ENCODE results near the gene PTX4. TPM values are rescaled to one million over a fixed set of nuclear protein-coding genes. Genes with fewer than 3 reads are reported as not detected.
A peak's percentile ranks its signal among the peaks of the same experiment; 100 is the strongest.

Gene PTX4
- total and polyA plus RNA-seq, 9 of the 15 experiments (the other 6 are each of a cell fraction or from before 2014, with no cell fraction given) = 0.11 TPM; not detected in 8

DNA sequence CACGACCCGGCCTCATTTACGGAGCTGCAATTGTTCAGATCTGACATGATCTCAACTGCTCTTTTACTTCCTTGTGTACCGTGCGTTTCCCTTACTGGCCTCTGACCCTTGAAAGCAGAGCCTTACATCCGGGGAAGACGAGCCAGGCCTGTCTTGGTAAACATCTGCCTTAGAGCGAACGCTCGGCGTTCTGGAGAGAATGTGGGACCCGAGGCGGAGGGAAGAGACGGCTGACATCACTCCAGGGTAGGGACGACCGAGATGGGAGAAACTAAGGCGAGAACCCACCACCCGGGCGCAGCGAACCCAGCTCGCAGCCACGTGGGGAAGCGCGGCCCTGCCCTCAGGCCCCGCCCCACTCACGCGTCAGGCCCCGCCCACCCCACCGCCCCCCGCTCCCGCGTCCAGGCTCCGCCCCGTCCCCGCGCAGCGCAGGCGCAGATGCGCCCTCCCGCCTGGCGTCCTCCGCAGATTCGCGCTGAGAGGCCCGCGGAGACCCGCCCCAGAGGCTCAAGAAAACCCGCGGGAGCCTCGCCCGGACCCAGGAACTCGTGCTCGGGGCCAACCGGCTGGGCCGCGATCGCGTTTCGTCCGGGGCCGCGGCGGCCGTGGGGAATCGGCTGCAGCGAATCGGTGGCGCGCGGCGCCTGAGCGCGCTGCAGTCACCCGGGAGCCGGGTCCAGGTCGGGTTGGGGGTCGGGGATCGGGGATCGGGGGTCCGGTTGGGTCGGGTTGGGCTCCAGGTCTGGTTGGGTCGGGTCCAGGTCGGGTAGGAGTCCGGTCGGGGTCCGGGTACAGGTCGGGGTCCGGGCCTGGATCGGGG is 4.4 kb upstream of the PTX4 start, which contains the start of gene TELO2 (continued):
- TF ChIP-seq STAG1 (CRISPR knock-in tag; IDR thresholded peaks at IDR 0.05; ENCODE audit: borderline replicate concordance) = no peak
- 0 out of 2 replicates have a peak, but pooled peaks have one; percentile 29 for TF ChIP-seq HBP1 (CRISPR knock-in tag; IDR thresholded peaks at IDR 0.05)
- TF ChIP-seq FUS (optimal IDR thresholded peaks at IDR 0.05; ENCODE audit: low read depth, low read length) = no peak
- peak; percentile 11 to 91; a peak in 2 of 4 replicates for TF ChIP-seq HDAC1 (IDR thresholded peaks at IDR 0.05)
- peak; percentile 35 to 86; a peak in 2 of 4 replicates for TF ChIP-seq TEAD1 (CRISPR knock-in tag; IDR thresholded peaks at IDR 0.05)
- TF ChIP-seq, protein P1, sequence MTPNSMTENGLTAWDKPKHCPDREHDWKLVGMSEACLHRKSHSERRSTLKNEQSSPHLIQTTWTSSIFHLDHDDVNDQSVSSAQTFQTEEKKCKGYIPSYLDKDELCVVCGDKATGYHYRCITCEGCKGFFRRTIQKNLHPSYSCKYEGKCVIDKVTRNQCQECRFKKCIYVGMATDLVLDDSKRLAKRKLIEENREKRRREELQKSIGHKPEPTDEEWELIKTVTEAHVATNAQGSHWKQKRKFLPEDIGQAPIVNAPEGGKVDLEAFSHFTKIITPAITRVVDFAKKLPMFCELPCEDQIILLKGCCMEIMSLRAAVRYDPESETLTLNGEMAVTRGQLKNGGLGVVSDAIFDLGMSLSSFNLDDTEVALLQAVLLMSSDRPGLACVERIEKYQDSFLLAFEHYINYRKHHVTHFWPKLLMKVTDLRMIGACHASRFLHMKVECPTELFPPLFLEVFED (CRISPR knock-in tag; conservative IDR thresholded peaks at IDR 0.05) = 0 out of 2 replicates have a peak, but pooled peaks have one; percentile 8
- TF ChIP-seq ZFP1 (CRISPR knock-in tag; IDR thresholded peaks at IDR 0.05) = no peak
- TF ChIP-seq HNRNPL (IDR thresholded peaks at IDR 0.05; ENCODE audit: low read depth, low read length) = 0 out of 2 replicates have a peak, but pooled peaks have one; percentile 61
- peak; percentile 62; the same call in 1 of the 2 replicates for TF ChIP-seq ZNF431 (CRISPR knock-in tag; IDR thresholded peaks at IDR 0.05)
- TF ChIP-seq ZFP91 (CRISPR knock-in tag; IDR thresholded peaks at IDR 0.05) = no peak
- TF ChIP-seq NR2C1 (IDR thresholded peaks at IDR 0.05) = peak; percentile 93
- peak; percentile 95 for TF ChIP-seq NR2C1 (tag; IDR thresholded peaks at IDR 0.05)
- TF ChIP-seq GABPA (tag; conservative IDR thresholded peaks at IDR 0.05; ENCODE audit: low read depth) = peak; percentile 63
- no peak for TF ChIP-seq ZBED1 (IDR thresholded peaks at IDR 0.05)
- TF ChIP-seq, protein P2, sequence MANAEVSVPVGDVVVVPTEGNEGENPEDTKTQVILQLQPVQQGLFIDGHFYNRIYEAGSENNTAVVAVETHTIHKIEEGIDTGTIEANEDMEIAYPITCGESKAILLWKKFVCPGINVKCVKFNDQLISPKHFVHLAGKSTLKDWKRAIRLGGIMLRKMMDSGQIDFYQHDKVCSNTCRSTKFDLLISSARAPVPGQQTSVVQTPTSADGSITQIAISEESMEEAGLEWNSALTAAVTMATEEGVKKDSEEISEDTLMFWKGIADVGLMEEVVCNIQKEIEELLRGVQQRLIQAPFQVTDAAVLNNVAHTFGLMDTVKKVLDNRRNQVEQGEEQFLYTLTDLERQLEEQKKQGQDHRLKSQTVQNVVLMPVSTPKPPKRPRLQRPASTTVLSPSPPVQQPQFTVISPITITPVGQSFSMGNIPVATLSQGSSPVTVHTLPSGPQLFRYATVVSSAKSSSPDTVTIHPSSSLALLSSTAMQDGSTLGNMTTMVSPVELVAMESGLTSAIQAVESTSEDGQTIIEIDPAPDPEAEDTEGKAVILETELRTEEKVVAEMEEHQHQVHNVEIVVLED (CRISPR knock-in tag; IDR thresholded peaks at IDR 0.05) = peak; percentile 79
- TF ChIP-seq CREB1 (IDR thresholded peaks at IDR 0.05) = peak; percentile 39; the same call in 1 of the 2 replicates
- TF ChIP-seq CREB1 (CRISPR knock-in tag; IDR thresholded peaks at IDR 0.05) = peak; percentile 17; the same call in 1 of the 2 replicates
- TF ChIP-seq HEY1 (CRISPR knock-in tag; IDR thresholded peaks at IDR 0.05; ENCODE audit: borderline replicate concordance) = no peak
- TF ChIP-seq HINFP (tag; conservative IDR thresholded peaks at IDR 0.05; ENCODE audit: low read depth) = no peak
- no peak for TF ChIP-seq TCFL5 (CRISPR knock-in tag; conservative IDR thresholded peaks at IDR 0.05)
- peak; percentile 37; the same call in 1 of the 2 replicates for TF ChIP-seq CREM (IDR thresholded peaks at IDR 0.05; ENCODE audit: low read depth)
